Body of pancreas (tissue), 4 donors: ENCODE data around the gene TMEM119. TPM values are rescaled to one million over a fixed set of nuclear protein-coding genes. Genes with fewer than 3 reads are reported as not detected.

Experiments used
- ATAC-seq: fragments of 150-250 bp; one replicate; pipeline ENCODE4 v1.9.1; 2016
- DNase-seq, 4 donors: peaks; one replicate each; pipeline ENCODE4 v3.0.0-alpha.2; 2019
- H3K27ac ChIP-seq, 4 donors: fragments of 200-600 bp; sonication (generic); 1 replicate in 3 of 4; 2 replicates in 1 of 4; pipeline versions ENCODE4 v1.5.1 to v1.6.1; 2016 to 2019; ENCODE audit warnings: mild to moderate bottlenecking in 1 of 4, mixed read lengths in 1 of 4, moderate library complexity in 1 of 4
- H3K27me3 ChIP-seq, 2 donors: fragments of 200-600 bp; sonication (generic); one replicate each; pipeline ENCODE4 v1.6.0; 2016; ENCODE audit warnings: mild to moderate bottlenecking in 1 of 2
- H3K36me3 ChIP-seq, 2 donors: fragments of 200-600 bp; sonication (generic); replicated peaks in 1 of 2; 2 replicates each; pipeline ENCODE4 v1.5.1; 2016; ENCODE audit warnings: low read depth in 2 of 2; ENCODE audit not compliant: insufficient read depth in 1 of 2
- H3K4me1 ChIP-seq: fragments of 200-600 bp; sonication (generic); one replicate; pipeline ENCODE4 v1.6.0; 2016
- H3K4me3 ChIP-seq, 2 donors: fragments of 200-600 bp; sonication (generic); 1 replicate in 1 of 2; 2 replicates in 1 of 2; pipeline ENCODE4 v1.5.1; 2016 to 2019
- H3K9me3 ChIP-seq, 3 donors: fragments of 200-600 bp; sonication (generic); 1 replicate in 2 of 3; 2 replicates in 1 of 3; pipeline ENCODE4 v1.5.1; 2016
- POLR2A ChIP-seq, 3 donors: fragments of 450-650 bp; IDR thresholded peaks; one replicate each; pipeline ENCODE4 v1.6.1; 2016; ENCODE audit warnings: antibody characterized with exemption in 3 of 3, mild to moderate bottlenecking in 2 of 3
- WGBS, 2 donors: methylation state at CpG; one replicate each; pipeline ENCODE4 v1.1.5; 2017; 5-methylcytosine and 5-hydroxymethylcytosine counted together
- intact Hi-C: fragments of 100-400 bp; cut with DNase I; formaldehyde crosslinking; loops from one replicate; pipeline ENCODE4 v1.15.1; 2023
- total RNA-seq, 2 donors: library from RNA; depleted of rRNA; stranded (reverse); fragments of >200 nt; gene quantifications; one replicate each; pipeline ENCODE4 v1.1.0, GENCODE V29; 2016
- TF ChIP-seq, protein P1 (sequence below), 7 experiments: fragments of 450-650 bp in 4 of 7; fragments of 200-600 bp in 3 of 7; sonication (generic) in 3 of 7; IDR thresholded peaks; one replicate each; pipeline ENCODE4 v1.5.1; 2016 to 2019; ENCODE audit warnings: antibody characterized with exemption in 7 of 7

TMEM119 gene
- total RNA-seq, 2 donors from 2014 or later: 5.9 to 6.5 TPM

DNA sequence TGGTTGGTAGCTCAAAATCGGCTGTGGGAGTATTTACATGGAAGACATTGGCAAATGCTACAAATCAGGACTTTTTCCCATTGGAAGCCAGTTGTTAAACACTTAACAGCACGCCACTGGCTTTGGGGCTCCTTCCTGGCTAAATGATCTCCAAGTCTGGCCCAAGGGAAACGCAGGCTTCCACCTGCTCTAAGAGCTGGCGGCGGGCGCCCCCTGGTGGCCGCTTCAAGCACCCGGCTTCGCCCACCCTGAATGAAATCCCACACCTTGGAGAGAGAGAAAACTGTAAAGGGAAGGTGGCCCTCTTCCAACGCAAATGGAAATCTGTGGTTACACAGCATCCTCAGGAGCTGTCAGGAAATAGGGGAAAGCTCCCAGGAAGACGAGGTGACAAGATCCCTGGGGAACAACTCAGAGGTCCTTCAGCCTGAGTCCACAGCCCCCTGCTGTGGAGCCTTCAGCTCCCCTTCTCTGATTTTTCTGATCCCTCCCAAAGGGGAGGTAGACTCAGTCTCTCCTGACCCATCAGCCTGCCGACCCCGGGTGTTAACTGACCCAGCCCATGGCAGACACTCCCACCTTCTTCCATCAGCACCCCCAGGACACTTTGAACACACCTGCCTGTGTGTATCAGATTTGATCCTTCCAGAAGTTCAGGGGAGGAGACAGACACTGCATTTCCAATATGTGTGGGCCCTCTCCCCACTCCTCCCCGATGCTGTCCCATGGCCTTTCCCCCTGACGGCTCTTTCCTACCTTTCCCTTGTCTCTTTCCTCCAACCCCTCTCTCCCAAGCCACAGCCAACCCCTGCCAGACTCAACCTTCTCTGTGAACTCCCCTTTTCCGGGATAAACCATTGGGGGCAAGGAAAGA is 20.4 kb upstream of the TMEM119 start:
- 4 to 6% methylated on average over 13 to 16 of the region's 16 CpGs for WGBS, 2 donors
- Histone ChIP-seq H3K27ac (no peak overlapping the region), H3K27me3 (no peaks in the 10 kb centered on the region), H3K9me3 (no peaks in the 10 kb centered on the region), H3K4me1 (no peaks in the 10 kb centered on the region), H3K4me3 (no peak overlapping the region), H3K36me3 (no peaks in the 10 kb centered on the region)
- TF ChIP-seq, protein P1, sequence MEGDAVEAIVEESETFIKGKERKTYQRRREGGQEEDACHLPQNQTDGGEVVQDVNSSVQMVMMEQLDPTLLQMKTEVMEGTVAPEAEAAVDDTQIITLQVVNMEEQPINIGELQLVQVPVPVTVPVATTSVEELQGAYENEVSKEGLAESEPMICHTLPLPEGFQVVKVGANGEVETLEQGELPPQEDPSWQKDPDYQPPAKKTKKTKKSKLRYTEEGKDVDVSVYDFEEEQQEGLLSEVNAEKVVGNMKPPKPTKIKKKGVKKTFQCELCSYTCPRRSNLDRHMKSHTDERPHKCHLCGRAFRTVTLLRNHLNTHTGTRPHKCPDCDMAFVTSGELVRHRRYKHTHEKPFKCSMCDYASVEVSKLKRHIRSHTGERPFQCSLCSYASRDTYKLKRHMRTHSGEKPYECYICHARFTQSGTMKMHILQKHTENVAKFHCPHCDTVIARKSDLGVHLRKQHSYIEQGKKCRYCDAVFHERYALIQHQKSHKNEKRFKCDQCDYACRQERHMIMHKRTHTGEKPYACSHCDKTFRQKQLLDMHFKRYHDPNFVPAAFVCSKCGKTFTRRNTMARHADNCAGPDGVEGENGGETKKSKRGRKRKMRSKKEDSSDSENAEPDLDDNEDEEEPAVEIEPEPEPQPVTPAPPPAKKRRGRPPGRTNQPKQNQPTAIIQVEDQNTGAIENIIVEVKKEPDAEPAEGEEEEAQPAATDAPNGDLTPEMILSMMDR (IDR thresholded peaks at IDR 0.05): peak; percentile 81 to 99 (median 87)
- TF ChIP-seq POLR2A (IDR thresholded peaks at IDR 0.05): no peak
- peak; percentile 79 to 84 (median 80) for DNase-seq
- intact Hi-C loops: no loop called here
- ATAC-seq: peak; percentile 81

DNA sequence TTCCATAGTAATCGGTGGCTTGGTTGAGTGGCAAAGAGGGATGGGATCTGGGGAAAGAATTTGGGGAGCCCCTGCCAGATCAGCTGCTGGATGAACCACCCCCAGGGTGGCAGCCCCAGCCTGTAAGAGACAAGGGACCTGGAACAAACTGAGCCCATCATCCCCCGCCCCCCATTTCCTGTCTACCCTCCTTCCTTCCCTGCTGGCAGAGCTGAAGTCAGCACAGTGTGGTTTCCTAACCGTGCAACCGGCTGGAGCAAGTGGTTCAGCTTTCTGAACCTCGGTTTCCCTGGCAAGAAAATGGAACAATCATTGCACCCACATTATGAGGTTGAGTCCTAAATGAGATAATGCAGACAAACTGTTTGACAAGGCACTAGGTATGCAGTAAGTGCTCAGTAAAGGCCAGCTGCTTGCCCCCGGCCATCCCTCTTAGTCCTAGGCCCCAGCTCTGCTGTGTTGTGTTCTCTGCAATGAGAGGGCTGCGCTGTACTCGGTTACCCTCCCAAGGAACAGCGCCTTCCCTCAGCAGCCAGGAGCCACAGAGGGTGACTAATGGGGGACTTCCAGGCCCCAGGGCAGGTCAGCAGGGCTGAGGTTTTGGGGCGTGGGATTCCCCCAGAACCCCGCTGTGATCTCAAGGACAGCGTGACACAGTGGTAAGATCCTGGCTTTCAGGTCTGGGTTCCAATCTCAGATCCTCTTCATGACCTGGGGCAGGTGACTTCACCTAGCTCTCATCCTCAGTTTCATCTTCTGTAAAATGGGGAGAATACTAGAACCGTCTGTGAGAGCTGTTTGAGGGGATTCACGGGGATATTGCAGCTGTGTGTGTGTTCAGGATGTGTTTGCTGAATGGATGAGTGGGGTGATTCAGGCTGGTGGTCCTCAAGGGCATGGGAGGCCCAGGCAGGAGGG is 19.3 kb upstream of the TMEM119 start:
- Histone ChIP-seq H3K27me3 (no peaks in the 10 kb centered on the region), H3K4me3 (no peak overlapping the region), H3K9me3 (no peaks in the 10 kb centered on the region), H3K27ac (no peak overlapping the region), H3K4me1 (no peaks in the 10 kb centered on the region), H3K36me3 (no peaks in the 10 kb centered on the region)
- no peak for TF ChIP-seq POLR2A (IDR thresholded peaks at IDR 0.05)
- TF ChIP-seq, protein P1 (IDR thresholded peaks at IDR 0.05): no peak
- WGBS, 2 donors: 66 to 76% methylated on average over 8 to 14 of the region's 14 CpGs
- intact Hi-C loops: no loop called here
- peak in 1 of 4 donors; percentile 46 for DNase-seq
- no peak for ATAC-seq

DNA sequence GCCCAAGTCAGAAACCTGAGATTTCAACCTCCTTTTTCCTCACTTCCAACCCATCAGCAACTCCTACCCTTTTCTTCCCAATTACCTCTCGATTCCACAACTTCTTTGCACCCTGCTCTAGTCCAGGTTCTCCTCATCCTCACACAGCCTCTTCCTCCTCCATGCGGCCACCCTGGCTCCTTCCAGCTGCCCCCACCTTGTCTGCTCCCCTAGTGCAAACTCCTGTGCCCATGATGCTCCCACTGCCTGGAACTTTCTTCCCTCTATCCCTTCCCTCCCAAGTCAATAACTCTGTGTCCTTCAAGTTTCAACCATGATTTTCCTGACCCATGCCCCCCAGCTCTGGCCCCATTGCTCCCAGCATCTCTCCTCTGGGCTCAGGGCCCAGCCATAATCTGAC is 18.5 kb upstream of the TMEM119 start:
- ATAC-seq (no peak), DNase-seq (no peak)
- TF ChIP-seq, protein P1 (IDR thresholded peaks at IDR 0.05): no peak
- TF ChIP-seq POLR2A (IDR thresholded peaks at IDR 0.05): no peak
- H3K36me3 ChIP-seq: no peaks in the 10 kb centered on the region
- H3K4me3 ChIP-seq: no peak overlapping the region
- no peak overlapping the region for H3K27ac ChIP-seq
- WGBS, 2 donors: 87 to 92% methylated on average over 2 of the region's 2 CpGs
- intact Hi-C loops: no loop called here
- H3K9me3 ChIP-seq: no peaks in the 10 kb centered on the region
- H3K4me1 ChIP-seq: no peaks in the 10 kb centered on the region
- no peaks in the 10 kb centered on the region for H3K27me3 ChIP-seq

DNA sequence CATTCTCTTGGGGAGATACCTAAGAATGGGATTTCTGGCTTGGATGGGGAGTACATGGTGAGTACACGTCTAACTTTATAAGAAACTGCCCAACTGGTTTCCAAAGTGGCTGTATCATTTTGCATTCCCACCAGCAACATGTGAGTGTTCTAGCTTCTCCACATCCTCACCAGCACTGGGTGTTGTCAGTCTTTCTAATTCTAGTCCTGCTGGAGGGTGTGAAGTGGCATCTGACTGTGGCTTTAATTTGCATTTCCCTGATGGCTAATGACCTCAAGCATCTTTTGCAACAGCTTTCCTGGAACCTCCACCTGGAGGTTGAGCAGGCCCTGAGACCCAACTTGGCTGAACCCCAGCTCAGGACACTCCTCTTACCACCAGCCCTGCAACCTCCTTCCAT is 18.0 kb upstream of the TMEM119 start:
- no peak overlapping the region for H3K4me3 ChIP-seq
- no peaks in the 10 kb centered on the region for H3K4me1 ChIP-seq
- TF ChIP-seq, protein P1 (IDR thresholded peaks at IDR 0.05): no peak
- TF ChIP-seq POLR2A (IDR thresholded peaks at IDR 0.05): no peak
- H3K27me3 ChIP-seq: no peaks in the 10 kb centered on the region
- no peaks in the 10 kb centered on the region for H3K36me3 ChIP-seq
- no peak for DNase-seq
- 61 to 83% methylated on average over 1 of the region's 1 CpG for WGBS, 2 donors
- no peaks in the 10 kb centered on the region for H3K9me3 ChIP-seq
- no peak overlapping the region for H3K27ac ChIP-seq
- intact Hi-C loops: no loop called here
- ATAC-seq: no peak
